ENCODE data around the gene EML4.

Gene EML4

DNA sequence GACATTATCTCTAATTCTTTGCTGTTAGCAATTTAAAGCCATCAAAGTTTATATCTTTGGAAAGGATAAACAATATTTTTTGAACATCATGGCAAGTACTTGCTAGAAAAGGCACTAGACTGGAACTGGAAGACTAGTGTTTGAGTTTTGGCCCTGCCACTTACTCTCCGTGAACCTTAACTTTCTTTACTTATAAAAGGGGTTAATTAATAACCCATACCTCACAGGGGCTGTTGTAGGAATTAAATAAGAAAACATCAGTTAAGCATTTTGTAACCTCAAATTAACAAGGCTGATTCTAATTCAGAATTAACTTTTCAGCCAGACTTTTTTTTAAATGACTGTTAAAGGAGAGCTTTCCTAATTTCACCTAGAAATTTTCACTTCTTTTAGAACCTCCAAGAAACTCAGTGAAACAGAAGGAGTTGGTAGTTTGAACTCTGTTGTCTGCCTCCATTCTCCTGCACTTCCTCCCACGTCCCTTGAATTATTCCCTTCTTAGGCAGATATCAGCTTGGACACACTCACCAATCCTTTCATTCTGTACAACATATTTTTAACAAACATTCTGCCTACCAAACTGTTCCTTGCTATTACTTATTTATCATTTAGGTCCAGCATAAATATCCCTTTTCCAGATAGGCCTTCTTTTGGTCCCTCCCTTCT, 112.4 kb downstream of the EML4 start:
- TF ChIP-seq, protein P1, sequence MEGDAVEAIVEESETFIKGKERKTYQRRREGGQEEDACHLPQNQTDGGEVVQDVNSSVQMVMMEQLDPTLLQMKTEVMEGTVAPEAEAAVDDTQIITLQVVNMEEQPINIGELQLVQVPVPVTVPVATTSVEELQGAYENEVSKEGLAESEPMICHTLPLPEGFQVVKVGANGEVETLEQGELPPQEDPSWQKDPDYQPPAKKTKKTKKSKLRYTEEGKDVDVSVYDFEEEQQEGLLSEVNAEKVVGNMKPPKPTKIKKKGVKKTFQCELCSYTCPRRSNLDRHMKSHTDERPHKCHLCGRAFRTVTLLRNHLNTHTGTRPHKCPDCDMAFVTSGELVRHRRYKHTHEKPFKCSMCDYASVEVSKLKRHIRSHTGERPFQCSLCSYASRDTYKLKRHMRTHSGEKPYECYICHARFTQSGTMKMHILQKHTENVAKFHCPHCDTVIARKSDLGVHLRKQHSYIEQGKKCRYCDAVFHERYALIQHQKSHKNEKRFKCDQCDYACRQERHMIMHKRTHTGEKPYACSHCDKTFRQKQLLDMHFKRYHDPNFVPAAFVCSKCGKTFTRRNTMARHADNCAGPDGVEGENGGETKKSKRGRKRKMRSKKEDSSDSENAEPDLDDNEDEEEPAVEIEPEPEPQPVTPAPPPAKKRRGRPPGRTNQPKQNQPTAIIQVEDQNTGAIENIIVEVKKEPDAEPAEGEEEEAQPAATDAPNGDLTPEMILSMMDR (IDR thresholded peaks at IDR 0.05; ENCODE audit: insufficient read depth, low read depth, low read length, missing control alignments): no peak
- no peak for DNase-seq (ENCODE audit: low read depth)
- no peak overlapping the region for H3K4me3 ChIP-seq (ENCODE audit: low read depth, low read length)

DNA sequence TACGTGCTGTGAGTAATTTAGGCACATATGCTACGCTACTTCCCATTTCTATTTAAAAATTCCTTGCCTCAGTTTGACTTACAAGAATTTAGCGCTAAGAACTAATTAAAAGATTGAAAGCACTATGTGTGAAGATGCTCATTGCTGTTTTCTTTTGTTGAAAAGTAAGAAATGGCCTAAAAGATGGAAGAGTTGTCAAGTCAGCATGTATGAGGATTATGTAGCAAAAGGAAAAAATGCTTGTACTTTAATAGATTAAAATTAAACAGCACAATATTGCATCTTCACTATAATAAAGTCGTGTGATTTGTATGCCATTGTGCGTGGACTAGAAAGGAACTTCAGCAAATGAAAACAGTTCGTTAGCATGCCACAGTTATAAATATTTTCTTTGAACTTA, 114.9 kb downstream of the EML4 start:
- H3K4me3 ChIP-seq (ENCODE audit: low read depth, low read length): no peak overlapping the region
- DNase-seq (ENCODE audit: low read depth): no peak
- TF ChIP-seq, protein P1 (IDR thresholded peaks at IDR 0.05; ENCODE audit: insufficient read depth, low read depth, low read length, missing control alignments): no peak

DNA sequence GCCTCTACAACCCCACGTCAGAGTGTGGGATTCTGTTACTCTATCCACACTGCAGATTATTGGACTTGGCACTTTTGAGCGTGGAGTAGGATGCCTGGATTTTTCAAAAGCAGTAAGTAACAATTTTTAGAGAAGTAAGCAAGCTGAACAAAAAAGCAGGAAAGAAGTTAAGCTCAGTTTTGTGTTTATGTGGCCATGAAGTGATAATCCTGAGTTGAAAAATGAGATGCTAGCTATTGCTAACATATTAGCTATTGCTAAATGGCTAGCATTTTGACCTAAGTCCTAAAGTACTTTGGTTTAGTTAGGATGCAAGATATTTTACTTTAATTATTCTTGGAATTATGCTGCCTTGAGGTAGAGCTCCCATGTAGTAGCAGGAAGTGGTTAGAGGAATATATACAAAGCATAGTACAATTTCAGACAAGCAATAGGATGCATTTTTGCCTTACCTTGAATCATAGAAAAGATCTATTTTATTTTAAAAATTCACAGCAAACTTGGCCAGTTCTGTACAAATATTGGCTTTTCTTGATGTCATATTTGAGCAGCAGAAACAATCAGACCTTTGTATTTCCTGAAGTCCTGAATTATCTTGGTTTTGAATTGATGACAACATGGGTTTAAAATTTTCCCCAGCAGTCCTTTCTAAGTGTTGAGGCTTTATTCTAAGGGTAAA, 117.3 kb downstream of the EML4 start:
- no peak overlapping the region for H3K4me3 ChIP-seq (ENCODE audit: low read depth, low read length)
- TF ChIP-seq, protein P1 (IDR thresholded peaks at IDR 0.05; ENCODE audit: insufficient read depth, low read depth, low read length, missing control alignments): no peak
- no peak for DNase-seq (ENCODE audit: low read depth)

DNA sequence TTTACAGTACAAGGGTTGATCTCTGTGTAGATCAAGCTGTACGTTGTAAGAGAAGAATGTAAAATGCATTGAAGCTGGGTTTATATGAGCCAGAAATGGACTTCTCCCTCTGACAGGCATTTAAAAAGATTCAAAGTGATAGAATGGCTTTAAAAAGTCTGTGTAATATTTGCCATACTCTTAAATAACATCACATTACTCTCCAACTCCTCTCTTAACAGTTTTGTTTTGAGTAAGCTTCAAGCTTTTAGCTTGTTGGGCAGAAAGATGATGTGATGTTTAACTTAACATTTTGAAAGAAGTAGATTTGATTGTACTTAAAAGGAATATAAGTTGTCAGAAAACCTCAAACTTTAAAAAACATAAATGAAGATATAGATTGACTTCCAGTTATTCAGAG, 119.7 kb downstream of the EML4 start:
- DNase-seq (ENCODE audit: low read depth): no peak
- no peak overlapping the region for H3K4me3 ChIP-seq (ENCODE audit: low read depth, low read length)
- TF ChIP-seq, protein P1 (IDR thresholded peaks at IDR 0.05; ENCODE audit: insufficient read depth, low read depth, low read length, missing control alignments): no peak

DNA sequence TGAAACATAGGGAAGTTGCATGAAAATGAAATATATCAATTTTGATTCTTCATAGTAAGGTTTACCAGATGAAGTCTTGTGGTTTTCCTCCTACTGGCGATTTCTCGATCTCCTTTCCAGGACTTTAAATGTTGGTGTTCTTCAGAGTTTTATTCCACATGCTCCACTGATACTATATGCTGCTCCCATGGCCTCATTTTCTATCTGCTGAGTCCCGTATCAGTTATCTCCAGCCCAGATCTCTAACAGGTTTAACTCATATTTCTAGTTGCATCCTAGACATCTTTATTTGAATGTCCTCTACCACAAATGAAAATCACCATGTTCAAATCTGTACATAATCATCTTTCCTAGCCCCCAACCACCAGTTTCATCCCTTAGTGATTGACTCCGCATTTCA, 120.1 kb downstream of the EML4 start:
- no peak overlapping the region for H3K4me3 ChIP-seq (ENCODE audit: low read depth, low read length)
- TF ChIP-seq, protein P1 (IDR thresholded peaks at IDR 0.05; ENCODE audit: insufficient read depth, low read depth, low read length, missing control alignments): no peak
- DNase-seq (ENCODE audit: low read depth): no peak

DNA sequence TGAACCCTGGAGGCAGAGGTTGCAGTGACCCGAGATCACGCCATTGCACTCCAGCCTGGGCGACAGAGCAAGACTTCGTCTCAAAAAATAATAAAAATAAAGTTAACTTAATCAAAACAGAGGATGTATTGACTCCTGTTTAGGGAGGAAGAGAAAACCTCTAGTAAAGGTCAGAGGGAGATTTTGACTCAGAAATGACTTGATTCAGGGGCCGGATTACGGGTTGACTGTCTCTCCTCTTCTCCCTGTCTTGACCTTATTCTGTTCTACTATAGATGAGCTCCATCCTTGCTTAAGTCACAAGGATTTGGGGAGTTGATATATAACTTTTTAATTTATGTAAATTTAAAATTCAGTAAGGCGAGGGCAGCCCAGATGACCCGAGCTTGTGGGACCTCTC, 120.9 kb downstream of the EML4 start:
- no peak overlapping the region for H3K4me3 ChIP-seq (ENCODE audit: low read depth, low read length)
- TF ChIP-seq, protein P1 (IDR thresholded peaks at IDR 0.05; ENCODE audit: insufficient read depth, low read depth, low read length, missing control alignments): no peak
- no peak for DNase-seq (ENCODE audit: low read depth)

All from GM12865 (cell line).